ENCODE data around the gene RBPJL. TPM values are rescaled to one million over a fixed set of nuclear protein-coding genes. Genes with fewer than 3 reads are reported as not detected.

RBPJL gene
- total and polyA plus RNA-seq, 7 donors, result 1.8 TPM; not detected in 6

DNA sequence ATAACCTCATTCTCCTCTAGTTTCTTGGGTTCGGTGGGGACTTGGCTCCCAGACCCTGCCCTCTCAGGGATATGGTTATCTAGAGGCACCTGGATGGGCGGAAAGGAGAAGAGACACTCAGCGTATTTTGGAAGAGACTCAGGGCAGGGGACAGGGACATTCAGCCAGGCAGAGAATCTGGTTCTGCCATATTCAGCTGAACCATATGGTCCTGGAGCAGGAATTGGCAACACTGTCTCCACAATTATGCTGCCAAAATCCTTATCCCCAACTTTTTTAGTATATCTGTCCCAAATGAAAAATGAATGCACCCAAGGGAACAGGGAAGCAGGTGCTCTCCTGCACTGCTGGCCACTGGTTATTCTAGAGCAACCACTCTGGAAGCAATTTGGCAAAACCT is 23.8 kb downstream of the RBPJL start:
- TF ChIP-seq EP300 (IDR thresholded peaks at IDR 0.05) (no peak), POLR2AphosphoS5 (IDR thresholded peaks at IDR 0.05) (no peak), POLR2A (IDR thresholded peaks at IDR 0.05) (no peak)
- TF ChIP-seq, protein P1, sequence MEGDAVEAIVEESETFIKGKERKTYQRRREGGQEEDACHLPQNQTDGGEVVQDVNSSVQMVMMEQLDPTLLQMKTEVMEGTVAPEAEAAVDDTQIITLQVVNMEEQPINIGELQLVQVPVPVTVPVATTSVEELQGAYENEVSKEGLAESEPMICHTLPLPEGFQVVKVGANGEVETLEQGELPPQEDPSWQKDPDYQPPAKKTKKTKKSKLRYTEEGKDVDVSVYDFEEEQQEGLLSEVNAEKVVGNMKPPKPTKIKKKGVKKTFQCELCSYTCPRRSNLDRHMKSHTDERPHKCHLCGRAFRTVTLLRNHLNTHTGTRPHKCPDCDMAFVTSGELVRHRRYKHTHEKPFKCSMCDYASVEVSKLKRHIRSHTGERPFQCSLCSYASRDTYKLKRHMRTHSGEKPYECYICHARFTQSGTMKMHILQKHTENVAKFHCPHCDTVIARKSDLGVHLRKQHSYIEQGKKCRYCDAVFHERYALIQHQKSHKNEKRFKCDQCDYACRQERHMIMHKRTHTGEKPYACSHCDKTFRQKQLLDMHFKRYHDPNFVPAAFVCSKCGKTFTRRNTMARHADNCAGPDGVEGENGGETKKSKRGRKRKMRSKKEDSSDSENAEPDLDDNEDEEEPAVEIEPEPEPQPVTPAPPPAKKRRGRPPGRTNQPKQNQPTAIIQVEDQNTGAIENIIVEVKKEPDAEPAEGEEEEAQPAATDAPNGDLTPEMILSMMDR (IDR thresholded peaks at IDR 0.05), result no peak
- WGBS, 2 donors, result 93 to 96% methylated on average over 3 of the region's 3 CpGs
- Histone ChIP-seq H3K27me3 (no peaks in the 10 kb centered on the region), H3K36me3 (peaks cover 57 to 100% (median 75%) of the 10 kb centered on the region in 4 donors), H3K27ac (peak overlapping the region in 1 of 4 donors; percentile 30), H3K9me3 (no peaks in the 10 kb centered on the region), H3K4me3 (no peak overlapping the region), H3K4me1 (peaks cover 0 to 2% (median 0%) of the 10 kb centered on the region in 4 donors)
- no peak for DNase-seq
- intact Hi-C loops (cut with DNase I), result no loop called here

DNA sequence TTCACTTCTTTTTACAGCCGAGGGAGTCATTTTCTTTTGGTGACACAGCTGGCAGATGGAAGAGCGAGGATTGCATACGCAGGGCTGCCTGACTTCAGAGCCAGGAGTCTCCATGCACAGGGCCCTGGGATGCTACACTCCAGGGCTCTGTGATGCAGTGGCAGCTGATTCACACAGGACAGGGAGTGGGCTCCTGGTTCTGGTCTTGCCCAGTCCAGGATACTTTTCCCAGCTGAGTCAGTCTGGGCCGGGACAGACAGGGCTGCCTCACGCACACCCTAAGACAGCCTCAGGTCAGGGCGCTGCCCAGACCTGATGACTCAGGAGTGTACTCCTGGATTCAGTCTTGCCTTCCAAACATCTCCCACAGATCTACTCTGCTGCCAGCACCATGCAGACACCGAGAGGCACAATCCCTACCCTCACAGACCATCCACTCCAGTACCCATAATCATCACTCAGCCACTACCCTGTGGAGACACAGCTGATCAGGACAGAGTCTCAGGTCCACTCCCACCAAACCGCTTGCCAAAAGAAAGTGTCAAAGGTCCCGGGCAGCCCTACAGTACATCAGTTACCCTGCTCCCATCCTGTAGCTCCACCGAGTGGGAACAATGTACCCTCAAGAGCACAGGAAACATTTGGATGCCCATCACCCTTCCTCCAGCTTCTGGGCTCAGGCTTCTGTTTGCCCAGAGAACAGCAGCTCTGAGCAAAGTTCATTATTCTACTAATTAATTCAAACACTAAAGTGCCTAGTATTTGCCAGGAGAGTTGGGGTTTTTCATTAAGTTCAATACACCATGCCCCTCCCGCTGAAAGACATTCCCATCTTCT is 30.1 kb downstream of the RBPJL start:
- peak; percentile 85 for DNase-seq
- TF ChIP-seq, protein P1 (IDR thresholded peaks at IDR 0.05), result no peak
- TF ChIP-seq POLR2AphosphoS5 (IDR thresholded peaks at IDR 0.05) (peak; percentile 29 to 84 (median 47)), POLR2A (IDR thresholded peaks at IDR 0.05) (no peak), EP300 (IDR thresholded peaks at IDR 0.05) (peak in 2 of 4 donors; percentile 7 to 94)
- H3K4me1 ChIP-seq, result peaks cover 6 to 65% (median 59%) of the 10 kb centered on the region in 4 donors
- H3K4me3 ChIP-seq, result peak overlapping the region in 1 of 4 donors; percentile 12
- H3K27ac ChIP-seq, result peak overlapping the region; percentile 94 to 99 (median 97)
- H3K36me3 ChIP-seq, result peaks cover 20 to 54% (median 29%) of the 10 kb centered on the region in 4 donors
- no peaks in the 10 kb centered on the region for H3K27me3 ChIP-seq
- 22 to 71% methylated on average over 11 of the region's 11 CpGs for WGBS, 2 donors
- intact Hi-C loops (cut with DNase I), result loop anchor here (5.0 kb wide), 1 partner anchor 111 kb away; no protein-coding TSS in a partner anchor
- H3K9me3 ChIP-seq, result no peaks in the 10 kb centered on the region

DNA sequence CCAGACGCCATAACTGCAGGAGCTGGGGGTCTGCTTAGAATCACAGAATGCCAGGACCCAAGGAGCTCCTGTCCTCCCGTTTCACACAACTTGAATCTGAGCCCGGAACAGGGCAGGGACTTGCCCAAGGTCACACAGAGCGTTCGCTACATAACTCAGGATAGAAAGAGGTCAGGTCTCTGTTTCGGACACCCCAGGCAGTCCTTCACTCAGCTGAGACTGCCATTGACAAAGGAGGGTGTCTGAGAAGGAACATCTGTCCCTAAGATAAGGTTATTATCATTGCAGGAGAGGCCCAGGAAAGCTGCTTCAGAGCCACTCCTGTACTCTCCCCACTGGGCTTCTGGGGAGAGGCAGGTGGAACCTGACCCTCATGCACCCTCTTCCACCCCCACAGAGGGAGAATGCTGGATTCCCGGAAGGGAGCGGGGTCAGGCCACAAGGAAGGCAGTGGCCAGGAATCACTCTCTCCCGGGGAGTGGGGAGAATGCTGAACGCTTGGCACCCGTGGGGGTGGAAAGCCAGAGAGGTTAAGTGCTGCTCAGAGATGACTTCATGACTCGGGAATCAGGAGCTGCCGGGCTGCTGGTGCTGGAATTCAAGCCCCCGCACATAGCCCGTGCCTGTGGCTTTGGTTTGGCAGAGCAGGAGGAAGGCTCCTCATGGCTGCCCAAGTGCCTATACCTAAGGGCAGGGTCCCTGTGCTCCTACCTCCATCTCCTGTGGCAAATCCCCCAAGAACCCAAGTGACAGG is 30.9 kb downstream of the RBPJL start:
- Histone ChIP-seq H3K4me1 (peaks cover 6 to 73% (median 67%) of the 10 kb centered on the region in 4 donors), H3K4me3 (peak overlapping the region in 1 of 4 donors; percentile 12)
- intact Hi-C loops (cut with DNase I), result loop anchor here (5.0 kb wide), 1 partner anchor 110 kb away; no protein-coding TSS in a partner anchor

More for the DNA sequence above, 30.9 kb downstream of the RBPJL start:
- Histone ChIP-seq H3K9me3 (no peaks in the 10 kb centered on the region), H3K27me3 (no peaks in the 10 kb centered on the region), H3K36me3 (peaks cover 12 to 46% (median 22%) of the 10 kb centered on the region in 4 donors), H3K27ac (peak overlapping the region; percentile 94 to 99 (median 97))
- DNase-seq, result peak; percentile 83
- WGBS, 2 donors, result 12 to 64% methylated on average over 15 of the region's 15 CpGs
- TF ChIP-seq, protein P1 (IDR thresholded peaks at IDR 0.05), result no peak
- TF ChIP-seq EP300 (IDR thresholded peaks at IDR 0.05) (peak in 1 of 4 donors; percentile 42), POLR2AphosphoS5 (IDR thresholded peaks at IDR 0.05) (peak in 3 of 4 donors; percentile 27 to 49 (median 41)), POLR2A (IDR thresholded peaks at IDR 0.05) (no peak)
